OCI-LY7 (cell line): ENCODE measurements around the gene DNAH14. TPM values are rescaled to one million over a fixed set of nuclear protein-coding genes. Genes with fewer than 3 reads are reported as not detected.

Experiments
- BruUV-seq: library from RNA; stranded (reverse); fragments of 400-500 nt; replicated peaks from 2 replicates; lab custom pipeline; 2021; lab: Mats Ljungman, UMichigan
- CTCF ChIA-PET: fragments of 300-600 bp; sonication (Branson Sonifier 250); formaldehyde crosslinking; loops from one replicate; lab custom pipeline; 2022; ENCODE audit warnings: antibody characterized with exemption; ENCODE audit not compliant: unreplicated experiment; lab: Charles Lee
- POLR2A ChIA-PET: fragments of 300-600 bp; sonication (Branson Sonifier 250); formaldehyde crosslinking; loops from one replicate; lab custom pipeline; 2022; ENCODE audit warnings: antibody characterized with exemption; lab: Charles Lee
- DNase-seq: peaks from one replicate; pipeline ENCODE4 v3.0.0-alpha.2; 2015; ENCODE audit warnings: low spot score
- H2AFZ ChIP-seq: fragments of 200-600 bp; sonication (generic), shearing (Covaris generic); 2 replicates; pipeline ENCODE4 v1.6.1; 2014; ENCODE audit warnings: mild to moderate bottlenecking, antibody characterized with exemption, low read length, moderate library complexity
- H3K27ac ChIP-seq: fragments of 200-600 bp; sonication (generic); 2 replicates; pipeline ENCODE4 v1.5.1; 2014; ENCODE audit warnings: mixed run types, low read depth, mild to moderate bottlenecking, moderate library complexity, low read length, inconsistent platforms; ENCODE audit not compliant: poor library complexity, severe bottlenecking
- H3K36me3 ChIP-seq: fragments of 200-600 bp; sonication (generic); 2 replicates; pipeline ENCODE4 v1.6.1; 2014; ENCODE audit warnings: mild to moderate bottlenecking, antibody characterized with exemption, low read length, moderate library complexity, mixed read lengths; ENCODE audit not compliant: insufficient read depth
- H3K4me1 ChIP-seq: fragments of 200-600 bp; sonication (generic); 2 replicates; pipeline ENCODE4 v1.5.1; 2014; ENCODE audit warnings: mild to moderate bottlenecking, low read length; ENCODE audit not compliant: insufficient read depth, poor library complexity, severe bottlenecking
- H3K4me2 ChIP-seq: fragments of 200-600 bp; sonication (generic); 2 replicates; pipeline ENCODE4 v1.6.1; 2014; ENCODE audit warnings: mild to moderate bottlenecking, low read length
- H3K4me3 ChIP-seq: fragments of 200-600 bp; sonication (generic); 2 replicates; pipeline ENCODE4 v1.5.1; 2014; ENCODE audit warnings: mild to moderate bottlenecking, low read depth, low read length; ENCODE audit not compliant: poor library complexity, severe bottlenecking
- H3K79me2 ChIP-seq: fragments of 200-600 bp; sonication (generic); 2 replicates; pipeline ENCODE4 v1.6.1; 2016; ENCODE audit warnings: low read depth, mild to moderate bottlenecking, low read length, moderate library complexity, mixed read lengths; ENCODE audit not compliant: insufficient read depth
- H3K9me2 ChIP-seq: fragments of 200-600 bp; sonication (generic); 2 replicates; pipeline ENCODE4 v1.6.1; 2016; ENCODE audit warnings: mild to moderate bottlenecking, low read length, mixed read lengths; ENCODE audit not compliant: insufficient read depth
- H3K9me3 ChIP-seq: fragments of 200-600 bp; sonication (generic); 2 replicates; pipeline ENCODE4 v1.6.1; 2014; ENCODE audit warnings: mild to moderate bottlenecking, mixed run types, low read length, mixed read lengths
- H4K20me1 ChIP-seq: fragments of 200-600 bp; sonication (generic); 2 replicates; pipeline ENCODE4 v1.6.1; 2014; ENCODE audit warnings: mild to moderate bottlenecking, antibody characterized with exemption, low read length, moderate library complexity, mixed read lengths; ENCODE audit not compliant: insufficient read depth
- EZH2phosphoT487 ChIP-seq: fragments of 200-600 bp; sonication (generic); IDR thresholded peaks from 2 replicates; pipeline ENCODE4 v1.6.1; 2018; ENCODE audit warnings: low read depth, borderline replicate concordance, mild to moderate bottlenecking, mixed run types, antibody characterized with exemption, low read length, moderate library complexity, mixed read lengths
- intact Hi-C: fragments of 100-400 bp; cut with micrococcal nuclease; formaldehyde crosslinking; loops from one replicate; pipeline ENCODE4 v1.10.0; 2022; ENCODE audit not compliant: unreplicated experiment
- total RNA-seq, 2 experiments: library from RNA; depleted of rRNA in 1 of 2; stranded (reverse); fragments of >200 nt in 1 of 2; shearing (Covaris generic) in 1 of 2; gene quantifications; 2 replicates each; pipeline ENCODE4 v1.2.3, GENCODE V29; 2014 to 2022
- TF ChIP-seq, protein P1 (sequence below): fragments of 200-600 bp; sonication (generic); conservative IDR thresholded peaks from 2 replicates; pipeline ENCODE4 v1.5.1; 2014; ENCODE audit warnings: mild to moderate bottlenecking, antibody characterized with exemption, low read length, moderate library complexity, mixed read lengths

DNAH14 gene
- total RNA-seq, 2 experiments from 2014 or later = not detected

GRCh38 chr1:225415307-225415706, 485.8 kb downstream of the DNAH14 start:
- no peak overlapping the region for H2AFZ ChIP-seq
- no TSS peak for BruUV-seq
- peaks cover 92% of the 10 kb centered on the region for H3K79me2 ChIP-seq
- no peaks in the 10 kb centered on the region for H3K4me1 ChIP-seq
- no peak overlapping the region for H3K27ac ChIP-seq
- H3K4me2 ChIP-seq = no peak overlapping the region
- H3K4me3 ChIP-seq = no peak overlapping the region
- POLR2A ChIA-PET = interaction anchor here (0.6 to 5.0 kb wide), 2 partner anchors 10 to 241 kb away, joined by 3 to 30 read pairs; no protein-coding TSS in a partner anchor
- TF ChIP-seq, protein P1, sequence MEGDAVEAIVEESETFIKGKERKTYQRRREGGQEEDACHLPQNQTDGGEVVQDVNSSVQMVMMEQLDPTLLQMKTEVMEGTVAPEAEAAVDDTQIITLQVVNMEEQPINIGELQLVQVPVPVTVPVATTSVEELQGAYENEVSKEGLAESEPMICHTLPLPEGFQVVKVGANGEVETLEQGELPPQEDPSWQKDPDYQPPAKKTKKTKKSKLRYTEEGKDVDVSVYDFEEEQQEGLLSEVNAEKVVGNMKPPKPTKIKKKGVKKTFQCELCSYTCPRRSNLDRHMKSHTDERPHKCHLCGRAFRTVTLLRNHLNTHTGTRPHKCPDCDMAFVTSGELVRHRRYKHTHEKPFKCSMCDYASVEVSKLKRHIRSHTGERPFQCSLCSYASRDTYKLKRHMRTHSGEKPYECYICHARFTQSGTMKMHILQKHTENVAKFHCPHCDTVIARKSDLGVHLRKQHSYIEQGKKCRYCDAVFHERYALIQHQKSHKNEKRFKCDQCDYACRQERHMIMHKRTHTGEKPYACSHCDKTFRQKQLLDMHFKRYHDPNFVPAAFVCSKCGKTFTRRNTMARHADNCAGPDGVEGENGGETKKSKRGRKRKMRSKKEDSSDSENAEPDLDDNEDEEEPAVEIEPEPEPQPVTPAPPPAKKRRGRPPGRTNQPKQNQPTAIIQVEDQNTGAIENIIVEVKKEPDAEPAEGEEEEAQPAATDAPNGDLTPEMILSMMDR = no peak
- no peak for TF ChIP-seq EZH2phosphoT487
- H4K20me1 ChIP-seq = peaks cover 6% of the 10 kb centered on the region
- no peaks in the 10 kb centered on the region for H3K9me2 ChIP-seq
- no peaks in the 10 kb centered on the region for H3K9me3 ChIP-seq
- no peak for DNase-seq
- H3K36me3 ChIP-seq = peaks cover 100% of the 10 kb centered on the region
- CTCF ChIA-PET = no interaction called here
- intact Hi-C loops = no loop called here

DNA sequence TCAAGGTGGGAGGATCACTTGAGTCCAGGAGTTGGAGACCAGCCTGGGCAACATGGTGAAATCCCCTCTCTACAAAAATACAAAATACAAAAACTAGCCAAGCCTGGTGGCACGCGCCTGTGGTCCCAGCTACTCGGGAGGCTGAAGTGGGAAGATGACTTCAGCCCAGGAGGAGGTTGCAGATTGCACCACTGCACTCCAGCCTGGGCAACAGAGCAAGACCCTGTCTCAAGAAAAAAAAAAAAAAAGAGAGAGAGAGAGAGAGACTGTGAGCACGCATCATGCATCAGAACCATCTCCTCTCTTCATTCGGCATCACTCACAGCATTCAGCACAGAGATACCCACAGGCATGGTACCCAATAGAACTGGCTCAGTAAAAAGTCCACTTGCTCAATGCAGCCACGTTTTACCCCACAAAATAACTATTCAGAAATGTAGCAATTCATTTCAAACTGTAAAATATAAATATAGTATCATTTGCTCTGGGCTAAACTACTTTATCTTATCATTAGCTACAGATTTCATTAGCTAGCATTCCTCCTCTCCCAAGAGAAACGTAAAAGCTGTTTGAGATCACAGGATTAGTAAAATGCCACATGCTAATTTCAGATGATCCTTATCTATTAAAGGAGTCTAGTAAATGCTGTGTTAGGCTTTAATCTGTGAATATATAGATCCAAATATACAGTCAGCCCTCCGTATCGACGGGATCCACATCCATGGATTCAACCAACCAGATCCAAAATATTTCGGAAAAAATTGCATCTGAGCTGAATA, 486.7 kb downstream of the DNAH14 start:
- TF ChIP-seq, protein P1 = no peak
- TF ChIP-seq EZH2phosphoT487 = no peak
- no TSS peak for BruUV-seq
- H3K36me3 ChIP-seq = peaks cover 100% of the 10 kb centered on the region
- no peaks in the 10 kb centered on the region for H3K9me2 ChIP-seq
- CTCF ChIA-PET = no interaction called here
- H3K4me1 ChIP-seq = no peaks in the 10 kb centered on the region
- H3K4me2 ChIP-seq = no peak overlapping the region
- DNase-seq = no peak
- peaks cover 93% of the 10 kb centered on the region for H3K79me2 ChIP-seq
- no peak overlapping the region for H2AFZ ChIP-seq
- POLR2A ChIA-PET = interaction anchor here (0.6 to 5.0 kb wide), 2 partner anchors 9 to 16 kb away, joined by 3 to 30 read pairs; no protein-coding TSS in a partner anchor
- H3K27ac ChIP-seq = no peak overlapping the region
- intact Hi-C loops = no loop called here
- H3K4me3 ChIP-seq = no peak overlapping the region
- peaks cover 12% of the 10 kb centered on the region for H4K20me1 ChIP-seq
- H3K9me3 ChIP-seq = no peaks in the 10 kb centered on the region

DNA sequence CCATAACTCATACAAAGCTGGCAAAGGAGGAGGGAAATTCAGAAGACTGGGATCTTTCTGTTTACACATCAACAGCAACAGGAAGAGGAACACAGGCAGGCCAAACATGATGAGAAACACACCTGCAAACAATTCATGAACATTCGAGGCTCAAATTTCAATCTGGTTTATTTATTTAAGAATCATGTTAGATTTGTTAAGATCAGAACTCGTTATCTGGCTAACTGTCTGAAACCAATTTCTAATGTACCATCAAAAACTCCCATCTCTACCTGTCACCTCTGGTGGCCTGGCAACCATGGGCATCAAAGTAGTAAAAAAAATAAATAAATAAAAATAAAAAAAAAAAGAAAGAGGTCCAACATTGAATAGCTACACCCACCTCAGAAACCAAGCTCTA, 488.6 kb downstream of the DNAH14 start:
- Histone ChIP-seq H3K79me2 (peaks cover 97% of the 10 kb centered on the region), H2AFZ (no peak overlapping the region), H4K20me1 (peaks cover 21% of the 10 kb centered on the region), H3K9me3 (no peaks in the 10 kb centered on the region), H3K4me3 (no peak overlapping the region), H3K27ac (no peak overlapping the region), H3K4me1 (peaks cover 6% of the 10 kb centered on the region), H3K9me2 (no peaks in the 10 kb centered on the region), H3K36me3 (peaks cover 100% of the 10 kb centered on the region), H3K4me2 (no peak overlapping the region)
- TF ChIP-seq, protein P1 = no peak
- TF ChIP-seq EZH2phosphoT487 = no peak
- CTCF ChIA-PET = interaction anchor here (0.5 kb wide), 1 partner anchor 359 kb away, joined by 3 read pairs; no protein-coding TSS in a partner anchor
- BruUV-seq = no TSS peak
- DNase-seq = no peak
- POLR2A ChIA-PET = interaction anchor here (0.7 to 1.4 kb wide), 7 partner anchors 8 to 1102 kb away, joined by 3 to 7 read pairs (median 3); no protein-coding TSS in a partner anchor
- intact Hi-C loops = no loop called here
